HG03558 (cell line): ENCODE measurements around the gene REEP3.
"Not testable (repeated sequence)": the region's sequence is repeated elsewhere in the genome, so short reads cannot be mapped to it uniquely, and the experiment has no call there.

Experiments
- ATAC-seq: cut with Tn5 transposase; IDR thresholded peaks from one replicate; pipeline ENCODE4 v1.9.1; 2021; ENCODE audit warnings: moderate number of reproducible peaks; ENCODE audit not compliant: unreplicated experiment; ENCODE audit errors: extremely low read depth

REEP3 gene

DNA sequence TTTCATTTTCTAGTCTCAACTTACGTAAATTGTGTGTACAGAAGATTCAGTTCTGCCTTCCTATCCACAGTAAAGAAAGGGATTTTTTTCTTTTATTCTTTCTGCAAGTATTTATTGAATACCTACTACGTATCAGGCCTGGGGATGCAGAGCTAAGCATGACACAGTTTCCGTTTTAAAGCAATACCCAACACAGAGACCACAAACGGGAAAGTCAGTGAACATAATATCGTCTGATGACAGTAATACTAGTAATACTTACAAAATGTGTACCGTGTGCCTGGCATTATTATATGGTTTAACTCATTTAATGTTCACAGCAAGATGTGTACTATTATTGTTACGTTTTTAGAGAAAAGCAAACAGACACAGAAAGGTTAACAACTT lies 22.4 kb downstream of the REEP3 start:
- no peak for ATAC-seq

DNA sequence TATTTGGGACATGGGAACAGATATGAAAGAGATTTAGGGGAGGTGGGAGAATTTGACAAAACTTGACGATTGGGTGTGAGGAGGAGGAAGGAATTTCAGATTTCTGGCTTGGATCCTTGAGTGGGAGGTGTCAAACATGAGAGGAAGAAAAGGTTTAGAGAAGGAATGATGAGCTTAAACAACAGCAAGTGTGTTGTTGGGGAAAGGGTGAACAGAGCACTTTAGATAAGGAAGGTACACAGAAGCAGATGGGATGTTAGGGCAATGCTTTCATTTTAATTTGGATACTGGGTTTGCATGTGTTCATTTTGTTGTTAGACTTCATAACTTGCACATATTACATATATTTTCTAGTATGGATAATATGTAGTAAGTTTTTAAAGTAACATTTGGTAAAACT lies 23.2 kb downstream of the REEP3 start:
- ATAC-seq, result no peak

DNA sequence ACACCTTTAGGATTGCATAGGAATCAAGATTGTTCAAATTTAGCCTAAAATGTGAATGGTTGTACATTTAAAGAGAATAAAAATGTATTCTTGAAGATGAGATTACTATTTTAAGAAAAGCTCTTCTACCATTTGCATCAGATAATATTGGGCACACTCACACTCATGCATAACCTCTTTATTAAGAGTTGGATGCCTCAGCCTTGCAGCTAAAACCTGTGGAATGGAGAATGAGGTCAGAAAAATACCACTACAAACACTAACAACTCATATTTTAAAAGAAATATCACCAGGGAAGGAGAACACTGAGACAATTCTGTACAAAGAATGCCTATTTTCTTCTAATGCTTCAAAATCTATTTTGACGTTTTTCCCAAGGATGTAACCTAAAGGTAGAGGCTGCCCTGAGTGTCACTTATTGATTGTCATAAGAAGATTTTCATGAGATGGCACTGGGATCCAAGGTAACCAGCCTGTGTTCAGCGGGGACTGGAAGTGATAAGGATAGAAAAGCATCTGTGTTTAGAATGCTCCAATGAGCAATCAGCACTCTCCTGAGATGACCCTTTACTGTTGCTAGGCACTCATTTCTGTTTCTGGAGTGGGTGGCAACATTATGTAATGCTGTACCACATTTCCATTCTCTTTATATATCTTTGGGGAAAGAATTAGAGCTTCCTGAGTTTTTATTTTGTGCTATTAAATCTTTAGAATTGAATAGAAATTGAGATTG lies 26.6 kb downstream of the REEP3 start:
- ATAC-seq, result no peak

DNA sequence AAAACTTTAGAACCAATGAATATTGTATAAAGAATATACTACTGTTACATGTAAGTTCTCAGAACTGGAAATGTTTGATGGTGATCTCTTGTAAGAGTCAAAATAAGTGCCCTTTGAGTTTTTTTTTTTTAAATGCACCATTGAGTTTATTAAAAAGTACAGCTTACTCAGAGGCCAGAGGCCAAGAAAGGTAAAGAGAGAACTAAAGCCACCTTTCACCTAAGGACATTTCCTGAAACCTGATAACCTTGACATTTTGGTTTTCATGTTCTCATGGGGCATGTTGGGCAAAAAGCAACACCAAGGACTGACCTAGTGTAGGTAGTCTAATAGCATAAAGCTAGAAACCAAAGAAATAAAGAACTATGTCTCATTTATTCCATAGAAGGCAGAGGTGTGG lies 27.7 kb downstream of the REEP3 start:
- no peak for ATAC-seq

DNA sequence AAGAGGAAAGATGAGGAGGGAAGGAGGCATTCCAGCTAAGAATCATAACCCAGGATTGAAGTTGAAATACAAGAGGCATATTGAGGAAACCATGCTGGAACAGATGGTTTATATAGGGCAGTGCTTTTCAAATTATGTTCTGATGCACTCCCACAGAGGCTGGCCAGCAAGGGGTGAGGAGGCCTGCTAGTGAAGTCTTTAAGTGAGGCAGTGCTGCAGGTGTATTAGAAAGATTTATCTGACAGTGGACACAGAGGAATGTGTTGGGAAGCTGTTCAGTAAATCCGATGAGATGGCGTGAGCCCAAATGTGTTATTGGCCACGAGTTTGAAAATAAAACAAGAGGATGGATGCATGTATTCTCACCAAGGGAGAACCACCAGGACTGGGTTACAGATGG lies 28.6 kb downstream of the REEP3 start:
- ATAC-seq, result no peak

DNA sequence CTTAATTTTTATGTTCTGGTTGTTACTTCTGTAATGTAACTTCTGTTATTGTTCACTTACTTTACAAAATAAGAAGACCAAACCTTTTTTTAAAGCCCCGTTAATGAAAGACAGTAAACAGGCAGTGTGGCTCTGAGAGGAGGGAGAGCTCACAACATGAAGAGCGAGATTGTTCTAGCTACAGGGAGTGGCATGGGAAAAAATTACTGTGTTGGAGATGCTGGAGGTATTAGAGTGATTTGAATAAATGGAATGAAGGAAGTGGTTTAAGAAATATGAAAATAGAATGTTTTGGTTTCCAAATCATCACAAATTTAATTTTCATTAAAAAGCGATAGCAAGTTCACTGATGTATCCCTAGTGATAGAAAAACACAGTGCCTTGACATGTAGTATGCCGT lies 31.8 kb downstream of the REEP3 start:
- no peak for ATAC-seq

DNA sequence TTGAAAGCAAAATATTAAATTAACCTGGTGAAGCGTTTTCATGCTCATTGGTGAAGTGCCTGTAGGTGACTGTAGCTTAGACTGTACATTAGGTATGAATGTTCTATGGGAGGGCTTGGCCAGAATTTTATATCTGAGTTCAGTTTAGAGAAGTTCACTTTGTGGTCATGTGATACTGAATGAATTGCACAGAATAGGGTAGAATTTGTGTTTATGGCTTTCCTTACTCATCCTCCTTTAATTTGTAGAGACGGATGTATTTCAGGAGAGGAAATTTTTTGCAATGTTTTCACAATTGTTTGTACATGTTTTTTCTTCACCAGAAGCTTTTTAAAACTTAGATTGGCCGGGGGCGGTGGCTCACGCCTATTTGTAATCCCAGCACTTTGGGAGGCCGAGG lies 32.3 kb downstream of the REEP3 start:
- no peak for ATAC-seq

DNA sequence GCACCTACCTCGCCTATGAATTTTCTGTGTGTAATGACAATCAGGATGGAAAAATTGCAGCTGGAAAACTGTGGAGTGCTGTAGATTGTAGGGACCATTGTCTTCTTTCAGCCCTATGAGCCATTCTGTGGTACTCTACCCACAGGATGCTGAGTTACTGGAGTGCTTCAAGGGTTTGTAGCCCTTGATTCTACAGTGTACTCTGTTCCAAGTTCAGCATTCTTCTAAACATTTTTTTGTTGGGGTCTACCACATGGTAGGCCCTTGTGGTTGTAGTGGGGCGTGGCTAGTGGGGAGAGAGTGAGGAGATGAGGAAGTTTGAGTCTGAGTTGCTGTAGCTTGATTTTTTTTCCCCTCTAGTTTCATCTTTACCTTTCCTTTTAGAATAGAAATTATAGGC lies 33.5 kb downstream of the REEP3 start:
- no peak for ATAC-seq

DNA sequence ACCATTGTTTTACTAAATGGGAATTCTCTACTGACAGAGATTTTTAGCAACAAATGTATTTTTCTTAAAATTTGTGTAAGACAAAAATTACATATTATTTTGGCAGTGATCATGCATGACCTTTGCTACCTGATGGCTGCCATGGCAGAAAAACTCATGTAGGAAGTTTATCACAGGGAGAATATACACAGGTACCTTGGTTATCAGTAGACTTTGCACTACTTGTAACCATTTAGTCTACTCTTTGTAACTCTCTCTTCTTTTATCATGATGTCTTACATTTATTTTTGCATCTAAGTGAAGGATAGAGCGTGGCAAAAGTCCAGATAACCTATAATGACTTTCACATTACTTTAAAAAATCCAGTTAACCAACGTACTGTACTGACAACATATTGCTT lies 34.1 kb downstream of the REEP3 start:
- ATAC-seq, result no peak

DNA sequence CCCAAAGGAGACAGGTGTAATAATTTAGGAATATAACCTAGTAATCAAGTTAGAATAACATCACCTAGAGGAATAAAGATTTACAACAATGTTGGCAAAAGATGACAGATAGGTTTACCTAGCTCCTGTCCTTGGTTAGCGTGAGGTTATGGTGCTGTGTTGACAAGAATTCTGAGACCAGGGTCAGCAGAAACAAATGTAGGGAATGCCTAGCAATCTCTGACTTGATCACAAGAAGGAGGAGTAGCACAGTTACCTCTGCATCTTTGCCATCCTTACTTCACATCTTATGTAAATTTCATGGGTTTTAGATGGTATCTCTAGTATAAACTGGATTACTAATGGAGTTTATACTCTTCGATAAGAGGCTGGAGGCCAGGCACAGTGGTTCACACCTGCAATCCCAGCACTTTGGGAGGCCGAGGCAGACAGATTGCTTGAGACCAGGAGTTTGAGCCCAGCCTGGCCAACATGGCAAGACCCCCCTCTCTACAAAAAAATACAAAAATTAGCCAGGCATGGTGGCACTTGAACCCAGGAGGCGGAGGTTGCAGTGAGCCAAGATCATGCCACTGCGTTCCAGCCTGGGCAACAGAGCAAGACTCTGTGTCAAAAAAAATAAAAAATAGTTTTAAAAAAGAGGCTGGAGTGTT lies 37.1 kb downstream of the REEP3 start:
- ATAC-seq, result no peak

DNA sequence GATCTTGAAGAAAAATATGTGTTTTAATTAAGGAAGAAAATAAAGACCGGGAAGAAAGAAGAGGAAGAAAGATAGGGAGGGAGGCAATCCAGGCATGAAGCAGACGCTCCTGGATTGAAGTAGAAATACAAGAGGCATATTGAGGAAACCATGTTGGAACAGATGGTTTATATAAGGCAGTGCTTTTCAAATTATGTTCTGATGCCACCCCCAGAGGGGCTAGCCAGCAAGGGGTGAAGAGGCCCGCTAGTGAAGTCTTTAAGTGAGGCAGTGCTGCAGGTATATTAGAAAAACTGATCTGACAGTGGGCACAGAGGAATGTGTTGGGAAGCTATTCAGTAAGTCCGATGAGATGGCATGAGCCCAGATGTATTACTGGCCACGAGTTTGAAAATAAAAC lies 40.1 kb downstream of the REEP3 start:
- no peak for ATAC-seq

DNA sequence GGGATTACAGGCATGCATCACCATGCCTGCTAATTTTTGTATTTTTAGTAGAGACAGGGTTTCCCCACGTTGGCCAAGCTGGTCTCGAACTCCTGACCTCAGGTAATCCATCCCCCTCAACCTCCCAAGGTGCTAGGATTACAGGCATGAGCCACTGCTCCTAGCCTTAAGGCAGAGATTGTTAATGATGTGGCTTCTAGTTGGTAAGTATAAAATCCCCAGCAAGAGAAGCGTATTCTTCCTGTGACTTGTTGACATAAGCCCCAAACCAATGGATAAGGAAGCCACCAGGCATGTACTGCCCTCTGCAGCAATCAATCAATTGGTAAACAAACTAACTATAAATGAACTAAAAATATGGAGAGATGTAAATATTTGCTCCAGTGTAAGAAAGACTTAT lies 41.2 kb downstream of the REEP3 start:
- ATAC-seq, result no peak

DNA sequence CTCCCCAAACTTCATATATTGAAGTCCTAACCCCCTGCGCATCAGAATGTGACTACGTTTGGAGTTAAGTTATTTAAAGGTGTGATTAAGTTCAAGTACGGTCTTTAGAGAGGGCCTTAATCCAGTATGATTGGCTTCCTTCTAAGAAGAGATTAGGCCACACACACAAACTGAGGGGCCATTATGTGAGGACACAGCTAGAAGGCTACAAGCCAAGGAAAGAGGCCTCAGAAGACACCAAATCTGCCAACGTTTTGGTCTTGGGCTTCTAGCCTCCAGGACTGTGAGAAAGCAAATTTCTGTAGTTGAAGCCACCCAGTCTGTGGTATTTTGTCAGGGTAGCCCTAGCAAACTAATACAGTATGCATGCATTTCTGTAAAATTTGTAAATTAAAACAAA lies 41.7 kb downstream of the REEP3 start:
- ATAC-seq, result no peak

DNA sequence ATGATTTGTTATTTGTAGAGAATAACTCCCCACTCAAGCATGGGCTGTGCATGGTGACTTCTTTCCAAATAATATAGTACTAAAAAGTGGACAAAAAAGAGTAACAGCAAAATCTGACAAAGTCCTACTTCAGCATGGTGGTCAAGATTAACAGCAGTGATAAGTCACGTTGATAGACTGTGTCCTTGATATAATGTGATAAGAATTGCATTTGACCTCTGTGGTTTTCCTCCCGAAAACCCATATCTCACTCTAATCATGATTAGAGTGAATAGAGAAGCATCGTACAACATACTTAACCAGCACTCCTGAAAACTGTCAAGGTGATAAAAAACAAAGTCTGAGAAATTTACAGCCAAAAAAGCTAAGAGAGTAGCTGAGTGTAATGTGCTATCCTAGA lies 42.4 kb downstream of the REEP3 start:
- no peak for ATAC-seq

DNA sequence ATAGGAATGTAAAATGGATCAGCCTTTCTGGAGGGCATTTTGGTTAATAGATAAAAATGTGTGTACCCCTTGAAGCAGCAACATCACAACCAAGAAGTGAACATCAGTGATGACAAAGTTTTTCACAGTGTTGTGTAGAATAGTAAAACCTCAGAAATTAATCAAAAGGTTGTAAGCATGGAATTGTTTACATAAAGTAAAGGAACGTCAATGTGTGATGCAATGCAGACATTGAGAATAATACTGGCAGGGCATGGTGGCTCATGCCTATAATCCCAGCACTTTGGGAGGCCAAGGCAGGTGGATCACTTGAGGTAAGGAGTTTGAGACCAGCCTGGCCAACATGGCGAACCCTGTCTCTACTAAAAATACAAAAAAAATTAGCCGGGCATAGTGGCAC lies 43.5 kb downstream of the REEP3 start:
- not testable (repeated sequence) for ATAC-seq

DNA sequence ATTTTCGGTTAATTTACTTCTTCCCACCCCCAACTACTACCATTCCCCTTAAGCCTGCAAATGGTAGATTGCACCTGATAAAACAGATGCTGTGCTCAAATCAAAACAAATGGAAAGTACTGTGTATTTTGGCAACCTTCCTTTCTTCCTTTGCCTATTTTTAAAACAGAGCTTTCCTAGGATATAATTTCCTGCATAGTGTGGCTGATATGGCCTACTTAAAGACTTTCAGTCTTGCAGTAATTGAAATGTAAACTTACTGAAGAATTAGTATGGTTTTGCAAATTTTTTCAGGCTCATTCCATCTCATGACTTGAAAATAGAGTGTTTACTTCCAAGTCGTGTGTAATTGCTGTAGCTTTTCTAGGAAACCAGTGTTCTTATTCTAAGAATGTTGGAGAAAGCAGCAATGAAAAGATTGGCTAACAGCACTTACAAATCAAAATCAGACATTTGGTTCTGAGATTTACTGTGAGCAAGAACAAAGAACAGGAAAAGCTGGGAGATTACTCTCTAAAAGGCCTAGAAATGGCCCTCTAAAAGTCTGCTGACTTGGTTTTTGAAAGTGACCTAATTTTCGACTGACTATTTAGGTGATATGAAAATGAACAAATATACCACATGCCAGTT lies 52.0 kb downstream of the REEP3 start:
- ATAC-seq, result no peak

DNA sequence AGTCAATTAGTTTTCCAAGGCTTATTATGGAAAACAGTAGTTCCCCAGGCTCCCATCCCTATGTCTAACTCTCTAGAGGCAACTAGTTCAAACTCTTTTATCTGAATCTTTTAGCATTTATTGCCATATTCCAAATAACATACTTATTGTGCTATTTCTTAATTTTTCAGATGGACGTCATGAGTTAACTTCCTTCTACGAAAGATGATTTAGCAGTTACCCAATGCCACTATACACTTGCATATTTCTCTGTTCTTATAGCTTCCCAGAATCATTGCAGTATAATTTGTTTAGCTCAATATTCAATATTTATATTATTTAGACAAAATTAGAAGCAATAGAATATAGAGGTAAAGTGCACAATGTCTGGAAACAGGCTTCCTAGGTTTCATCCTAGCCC lies 52.8 kb downstream of the REEP3 start:
- no peak for ATAC-seq

DNA sequence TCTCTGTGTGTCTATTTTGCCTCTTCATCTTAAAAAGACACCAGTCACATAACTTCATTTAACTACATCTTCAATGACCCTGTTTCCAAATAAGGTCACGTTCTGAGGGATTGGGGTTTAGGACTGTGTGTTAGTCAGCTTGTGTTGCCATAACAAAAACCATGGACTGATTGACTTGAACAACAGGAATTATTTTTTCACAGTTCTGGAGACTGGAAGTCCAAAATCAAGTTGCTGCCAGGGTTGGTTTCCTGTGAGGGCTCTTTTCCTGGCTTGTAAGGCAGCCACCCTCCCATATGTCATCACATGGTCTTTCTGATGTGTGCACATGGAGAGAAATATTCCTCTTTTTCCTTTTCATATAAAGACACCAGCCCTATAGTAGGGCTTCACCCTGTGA lies 55.3 kb downstream of the REEP3 start:
- ATAC-seq, result no peak

DNA sequence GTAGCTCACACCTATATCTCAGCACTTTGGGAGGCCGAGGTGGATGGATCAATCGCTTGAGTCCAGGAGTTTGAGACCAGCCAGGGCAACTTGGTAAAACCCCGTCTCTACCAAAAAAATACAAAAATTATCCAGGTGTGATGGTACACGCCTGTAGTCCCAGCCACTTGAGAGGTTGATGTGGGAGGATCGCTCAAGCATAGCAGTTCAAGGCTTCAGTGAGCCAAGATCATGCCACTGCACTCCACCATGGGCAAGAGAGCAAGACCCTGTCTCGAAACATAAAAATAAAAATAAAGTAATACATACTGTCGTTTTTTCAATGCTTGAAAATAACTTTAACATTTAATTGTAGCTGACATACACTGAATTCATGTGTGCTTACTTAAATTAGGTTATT lies 57.3 kb downstream of the REEP3 start:
- ATAC-seq, result no peak

DNA sequence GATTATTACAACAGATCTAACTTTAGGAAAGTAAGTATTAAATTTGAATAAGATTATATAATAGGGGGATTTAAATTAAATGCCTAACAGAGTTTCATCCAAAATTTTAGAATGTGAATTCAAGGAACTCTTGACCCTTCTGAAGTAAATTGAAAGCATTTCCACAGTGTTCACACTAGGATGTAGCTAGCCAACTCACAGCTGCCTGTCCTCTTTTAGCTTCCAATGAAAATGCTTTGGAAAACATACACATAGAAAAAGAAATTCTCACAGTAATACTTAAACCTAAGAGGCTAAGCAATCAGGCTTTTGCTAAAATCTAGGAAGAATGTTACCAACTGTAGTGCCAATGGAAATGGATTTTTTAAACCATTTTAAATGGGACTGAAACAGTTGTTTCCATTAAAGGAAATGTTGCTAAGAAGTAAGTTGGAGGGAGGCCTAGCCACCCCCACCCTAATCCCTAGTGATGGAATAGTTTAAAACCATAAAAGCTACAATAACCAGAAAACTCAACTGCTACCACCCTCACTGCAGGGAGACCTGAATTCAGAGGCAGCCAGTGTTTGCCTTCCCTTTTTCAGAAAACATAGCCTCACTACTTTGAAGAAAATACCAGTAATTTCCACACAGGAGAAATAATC lies 58.3 kb downstream of the REEP3 start:
- ATAC-seq, result no peak

DNA sequence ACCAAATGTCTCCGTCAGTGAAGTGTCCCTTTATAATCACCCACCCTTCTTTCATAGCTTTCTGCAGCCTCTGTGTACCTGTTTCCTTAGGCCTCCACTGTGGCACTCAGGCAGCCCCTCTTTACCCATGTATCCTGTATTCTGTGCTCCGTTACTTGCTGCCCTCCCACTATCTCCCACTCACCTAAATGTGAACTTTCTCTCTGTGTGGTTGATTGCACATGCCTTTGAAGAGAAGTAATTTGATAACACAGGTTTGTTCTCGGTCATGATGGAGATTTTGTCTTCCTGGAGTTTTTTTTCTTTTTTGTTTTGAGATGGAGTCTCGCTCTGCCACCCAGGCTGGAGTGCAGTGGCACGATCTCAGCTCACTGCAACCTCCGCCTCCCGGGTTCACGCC lies 61.5 kb downstream of the REEP3 start:
- no peak for ATAC-seq
